Fibroblast of lung (primary cell): ENCODE measurements around the gene GABBR1.

Experiments used
- CTCF ChIP-seq, 2 donors: IDR thresholded peaks in 1 of 2; conservative IDR thresholded peaks in 1 of 2; 1 replicate in 1 of 2; 2 replicates in 1 of 2; pipeline ENCODE4 v1.5.1; 2011 to 2012; ENCODE audit warnings: low read length in 2 of 2, control low read depth in 1 of 2, inconsistent platforms in 1 of 2, low read depth in 1 of 2, mild to moderate bottlenecking in 1 of 2
- EZH2 ChIP-seq: IDR thresholded peaks from 2 replicates; pipeline ENCODE4 v1.5.1; 2012; ENCODE audit warnings: low read length, control low read depth, mild to moderate bottlenecking; ENCODE audit errors: missing control alignments

- TF ChIP-seq CTCF (conservative IDR thresholded peaks at IDR 0.05 in 1 of 2, IDR thresholded peaks at IDR 0.05 in 1 of 2; ENCODE audit: low read depth in 1 of 2, low read length in 2 of 2) = no peak
- TF ChIP-seq EZH2 = no peak
These were observed 85.4 kb downstream of the GABBR1 start for GRCh38 chr6:29547573-29547972.
